Prostate gland (tissue), 2 donors: ENCODE measurements around the gene TTLL5.

ENCODE experiments used
- POLR2A ChIP-seq: fragments of 450-650 bp; IDR thresholded peaks from one replicate; pipeline ENCODE4 v1.6.1; 2016; ENCODE audit warnings: antibody characterized with exemption, mild to moderate bottlenecking
- TF ChIP-seq, protein P1 (sequence below), 4 experiments: fragments of 200-600 bp in 2 of 4; fragments of 450-650 bp in 2 of 4; sonication (generic) in 2 of 4; IDR thresholded peaks; 1 replicate in 3 of 4; 2 replicates in 1 of 4; pipeline ENCODE4 v1.5.1; 2016 to 2019; ENCODE audit warnings: antibody characterized with exemption in 4 of 4, mild to moderate bottlenecking in 2 of 4, moderate library complexity in 2 of 4

DNA sequence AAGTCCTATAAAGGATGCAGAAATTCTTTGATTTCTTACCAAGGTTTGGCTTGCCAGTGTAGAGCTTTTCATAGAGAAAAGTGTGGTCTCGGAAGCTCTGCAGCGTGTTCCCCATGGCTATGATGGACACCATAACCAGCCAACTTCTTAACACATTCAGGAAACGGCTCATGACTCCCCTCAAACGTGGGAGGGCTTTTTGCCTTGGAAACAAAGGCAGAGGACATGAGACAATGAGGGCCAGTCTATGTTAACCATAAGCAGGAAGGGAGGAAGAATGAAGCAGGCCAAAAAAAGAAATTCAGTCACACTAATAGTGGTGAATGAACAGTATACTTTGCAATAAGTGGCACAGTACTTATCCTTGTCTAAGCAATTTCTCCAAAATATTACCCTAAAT is 3.7 kb upstream of the TTLL5 start:
- TF ChIP-seq, protein P1, sequence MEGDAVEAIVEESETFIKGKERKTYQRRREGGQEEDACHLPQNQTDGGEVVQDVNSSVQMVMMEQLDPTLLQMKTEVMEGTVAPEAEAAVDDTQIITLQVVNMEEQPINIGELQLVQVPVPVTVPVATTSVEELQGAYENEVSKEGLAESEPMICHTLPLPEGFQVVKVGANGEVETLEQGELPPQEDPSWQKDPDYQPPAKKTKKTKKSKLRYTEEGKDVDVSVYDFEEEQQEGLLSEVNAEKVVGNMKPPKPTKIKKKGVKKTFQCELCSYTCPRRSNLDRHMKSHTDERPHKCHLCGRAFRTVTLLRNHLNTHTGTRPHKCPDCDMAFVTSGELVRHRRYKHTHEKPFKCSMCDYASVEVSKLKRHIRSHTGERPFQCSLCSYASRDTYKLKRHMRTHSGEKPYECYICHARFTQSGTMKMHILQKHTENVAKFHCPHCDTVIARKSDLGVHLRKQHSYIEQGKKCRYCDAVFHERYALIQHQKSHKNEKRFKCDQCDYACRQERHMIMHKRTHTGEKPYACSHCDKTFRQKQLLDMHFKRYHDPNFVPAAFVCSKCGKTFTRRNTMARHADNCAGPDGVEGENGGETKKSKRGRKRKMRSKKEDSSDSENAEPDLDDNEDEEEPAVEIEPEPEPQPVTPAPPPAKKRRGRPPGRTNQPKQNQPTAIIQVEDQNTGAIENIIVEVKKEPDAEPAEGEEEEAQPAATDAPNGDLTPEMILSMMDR (IDR thresholded peaks at IDR 0.05) = no peak
- no peak for TF ChIP-seq POLR2A
